K562 (cell line): ENCODE data around the gene HPSE2.

Experiments used
- BRF1 ChIP-seq: IDR thresholded peaks from 3 replicates; pipeline ENCODE4 v1.6.1; 2011; ENCODE audit warnings: borderline replicate concordance, mild to moderate bottlenecking; ENCODE audit not compliant: insufficient read length; ENCODE audit errors: extremely low read depth
- ETV5 ChIP-seq: sonication (generic); formaldehyde crosslinking; IDR thresholded peaks from 2 replicates; pipeline ENCODE4 v1.4.0; 2020; ENCODE audit warnings: low read depth, mild to moderate bottlenecking, missing genetic modification reagents
- TF ChIP-seq, protein P1 (sequence below), 3 experiments: IDR thresholded peaks in 2 of 3; conservative IDR thresholded peaks in 1 of 3; 2 replicates each; pipeline ENCODE4 v1.5.1; 2011 to 2012; ENCODE audit warnings: low read length in 3 of 3, mild to moderate bottlenecking in 3 of 3, control low read depth in 2 of 3, improper control_type of control experiment in 1 of 3, inconsistent platforms in 1 of 3, low read depth in 1 of 3, mixed read lengths in 1 of 3, moderate library complexity in 1 of 3; ENCODE audit not compliant: insufficient read depth in 2 of 3

DNA sequence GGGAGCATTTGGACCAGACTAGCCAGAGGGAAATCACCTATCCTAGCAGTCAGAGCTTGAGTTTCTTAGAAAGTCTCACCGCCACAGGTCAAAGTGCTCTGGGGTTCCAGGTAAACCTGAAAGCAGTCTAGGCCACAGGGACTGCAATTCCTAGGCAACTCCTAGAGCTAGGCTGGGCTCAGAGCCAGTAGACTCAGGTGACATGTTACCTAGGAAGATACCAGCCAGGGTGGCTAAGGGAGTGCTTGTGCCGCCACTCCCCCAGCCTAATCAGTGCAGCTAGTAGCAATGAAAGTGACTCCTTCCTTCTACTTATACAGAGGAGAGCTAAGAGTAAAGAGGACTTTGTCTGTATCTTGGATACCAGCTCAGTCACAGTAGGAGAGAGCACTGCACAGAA is 440.2 kb downstream of the HPSE2 start:
- TF ChIP-seq BRF1 (no peak), ETV5 (CRISPR knock-in tag) (no peak)
- TF ChIP-seq, protein P1, sequence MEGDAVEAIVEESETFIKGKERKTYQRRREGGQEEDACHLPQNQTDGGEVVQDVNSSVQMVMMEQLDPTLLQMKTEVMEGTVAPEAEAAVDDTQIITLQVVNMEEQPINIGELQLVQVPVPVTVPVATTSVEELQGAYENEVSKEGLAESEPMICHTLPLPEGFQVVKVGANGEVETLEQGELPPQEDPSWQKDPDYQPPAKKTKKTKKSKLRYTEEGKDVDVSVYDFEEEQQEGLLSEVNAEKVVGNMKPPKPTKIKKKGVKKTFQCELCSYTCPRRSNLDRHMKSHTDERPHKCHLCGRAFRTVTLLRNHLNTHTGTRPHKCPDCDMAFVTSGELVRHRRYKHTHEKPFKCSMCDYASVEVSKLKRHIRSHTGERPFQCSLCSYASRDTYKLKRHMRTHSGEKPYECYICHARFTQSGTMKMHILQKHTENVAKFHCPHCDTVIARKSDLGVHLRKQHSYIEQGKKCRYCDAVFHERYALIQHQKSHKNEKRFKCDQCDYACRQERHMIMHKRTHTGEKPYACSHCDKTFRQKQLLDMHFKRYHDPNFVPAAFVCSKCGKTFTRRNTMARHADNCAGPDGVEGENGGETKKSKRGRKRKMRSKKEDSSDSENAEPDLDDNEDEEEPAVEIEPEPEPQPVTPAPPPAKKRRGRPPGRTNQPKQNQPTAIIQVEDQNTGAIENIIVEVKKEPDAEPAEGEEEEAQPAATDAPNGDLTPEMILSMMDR (IDR thresholded peaks at IDR 0.05 in 2 of 3, conservative IDR thresholded peaks at IDR 0.05 in 1 of 3; ENCODE audit: insufficient read depth in 2 of 3, low read depth in 1 of 3, low read length in 3 of 3), result no peak
